ENCODE measurements around the gene SIK2.

- TF ChIP-seq, protein P1, sequence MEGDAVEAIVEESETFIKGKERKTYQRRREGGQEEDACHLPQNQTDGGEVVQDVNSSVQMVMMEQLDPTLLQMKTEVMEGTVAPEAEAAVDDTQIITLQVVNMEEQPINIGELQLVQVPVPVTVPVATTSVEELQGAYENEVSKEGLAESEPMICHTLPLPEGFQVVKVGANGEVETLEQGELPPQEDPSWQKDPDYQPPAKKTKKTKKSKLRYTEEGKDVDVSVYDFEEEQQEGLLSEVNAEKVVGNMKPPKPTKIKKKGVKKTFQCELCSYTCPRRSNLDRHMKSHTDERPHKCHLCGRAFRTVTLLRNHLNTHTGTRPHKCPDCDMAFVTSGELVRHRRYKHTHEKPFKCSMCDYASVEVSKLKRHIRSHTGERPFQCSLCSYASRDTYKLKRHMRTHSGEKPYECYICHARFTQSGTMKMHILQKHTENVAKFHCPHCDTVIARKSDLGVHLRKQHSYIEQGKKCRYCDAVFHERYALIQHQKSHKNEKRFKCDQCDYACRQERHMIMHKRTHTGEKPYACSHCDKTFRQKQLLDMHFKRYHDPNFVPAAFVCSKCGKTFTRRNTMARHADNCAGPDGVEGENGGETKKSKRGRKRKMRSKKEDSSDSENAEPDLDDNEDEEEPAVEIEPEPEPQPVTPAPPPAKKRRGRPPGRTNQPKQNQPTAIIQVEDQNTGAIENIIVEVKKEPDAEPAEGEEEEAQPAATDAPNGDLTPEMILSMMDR (IDR thresholded peaks at IDR 0.05; ENCODE audit: extremely low read depth in 1 of 2, insufficient read depth in 1 of 2, low read depth in 1 of 2, low read length in 2 of 2): no peak
- TF ChIP-seq POLR2AphosphoS5 (IDR thresholded peaks at IDR 0.05; ENCODE audit: insufficient read depth, low read depth, low read length) (no peak), POLR2A (IDR thresholded peaks at IDR 0.05; ENCODE audit: low read depth, low read length) (no peak), FOS (IDR thresholded peaks at IDR 0.05; ENCODE audit: borderline replicate concordance, insufficient read depth, low read length) (no peak), EZH2 (IDR thresholded peaks at IDR 0.05; ENCODE audit: borderline replicate concordance, low read depth, low read length, severe bottlenecking) (no peak), MYC (IDR thresholded peaks at IDR 0.05; ENCODE audit: low read depth, low read length) (no peak)
These were observed 174.3 kb downstream of the SIK2 start for GRCh38 chr11:111776398-111777093.
